Neural crest cell (in vitro differentiated cells): ENCODE data around the gene SORCS2. TPM values are rescaled to one million over a fixed set of nuclear protein-coding genes. Genes with fewer than 3 reads are reported as not detected.

Experiments
- DNase-seq: peaks from one replicate; pipeline ENCODE4 v3.0.0; 2021; ENCODE audit warnings: low read depth, mixed read lengths, low spot score
- H3K27ac Mint-ChIP-seq: one replicate; pipeline ENCODE4 v1.8.0; 2021; ENCODE audit warnings: mild to moderate bottlenecking, mixed read lengths; ENCODE audit not compliant: unreplicated experiment
- H3K27me3 Mint-ChIP-seq: 2 replicates; pipeline ENCODE4 v1.8.0; 2021; ENCODE audit warnings: low read depth, mild to moderate bottlenecking, mixed read lengths
- H3K36me3 Mint-ChIP-seq: 2 replicates; pipeline ENCODE4 v1.8.0; 2021; ENCODE audit warnings: low read depth, mild to moderate bottlenecking, mixed read lengths
- H3K4me1 Mint-ChIP-seq: 2 replicates; pipeline ENCODE4 v1.8.0; 2021; ENCODE audit warnings: mixed read lengths
- H3K4me3 Mint-ChIP-seq: one replicate; pipeline ENCODE4 v1.8.0; 2021; ENCODE audit warnings: mild to moderate bottlenecking, mixed read lengths
- H3K9me3 Mint-ChIP-seq: 2 replicates; pipeline ENCODE4 v1.8.0; 2021; ENCODE audit warnings: mixed read lengths
- total RNA-seq: library from RNA; stranded (reverse); gene quantifications from 2 replicates; pipeline ENCODE4 v1.2.1, GENCODE V29; 2021
- TF ChIP-seq, protein P1 (sequence below): fragments of 200-600 bp; sonication (generic); conservative IDR thresholded peaks from 2 replicates; pipeline ENCODE4 v1.5.0; 2021; ENCODE audit warnings: antibody characterized with exemption, mild to moderate bottlenecking

The SORCS2 gene
- total RNA-seq, 1 donor from 2014 or later = 1.1 TPM

- peaks cover 3% of the 10 kb centered on the region for H3K27me3 Mint-ChIP-seq
- TF ChIP-seq, protein P1, sequence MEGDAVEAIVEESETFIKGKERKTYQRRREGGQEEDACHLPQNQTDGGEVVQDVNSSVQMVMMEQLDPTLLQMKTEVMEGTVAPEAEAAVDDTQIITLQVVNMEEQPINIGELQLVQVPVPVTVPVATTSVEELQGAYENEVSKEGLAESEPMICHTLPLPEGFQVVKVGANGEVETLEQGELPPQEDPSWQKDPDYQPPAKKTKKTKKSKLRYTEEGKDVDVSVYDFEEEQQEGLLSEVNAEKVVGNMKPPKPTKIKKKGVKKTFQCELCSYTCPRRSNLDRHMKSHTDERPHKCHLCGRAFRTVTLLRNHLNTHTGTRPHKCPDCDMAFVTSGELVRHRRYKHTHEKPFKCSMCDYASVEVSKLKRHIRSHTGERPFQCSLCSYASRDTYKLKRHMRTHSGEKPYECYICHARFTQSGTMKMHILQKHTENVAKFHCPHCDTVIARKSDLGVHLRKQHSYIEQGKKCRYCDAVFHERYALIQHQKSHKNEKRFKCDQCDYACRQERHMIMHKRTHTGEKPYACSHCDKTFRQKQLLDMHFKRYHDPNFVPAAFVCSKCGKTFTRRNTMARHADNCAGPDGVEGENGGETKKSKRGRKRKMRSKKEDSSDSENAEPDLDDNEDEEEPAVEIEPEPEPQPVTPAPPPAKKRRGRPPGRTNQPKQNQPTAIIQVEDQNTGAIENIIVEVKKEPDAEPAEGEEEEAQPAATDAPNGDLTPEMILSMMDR = no peak
- H3K27ac Mint-ChIP-seq = peak overlapping the region; percentile 14
- DNase-seq = no peak
- no peak overlapping the region for H3K4me3 Mint-ChIP-seq
- H3K9me3 Mint-ChIP-seq = peaks cover 3% of the 10 kb centered on the region
- H3K4me1 Mint-ChIP-seq = peaks cover 12% of the 10 kb centered on the region
- H3K36me3 Mint-ChIP-seq = no peaks in the 10 kb centered on the region
Observed at GRCh38 chr4:7337196-7338058, 145.1 kb downstream of the SORCS2 start.

DNA sequence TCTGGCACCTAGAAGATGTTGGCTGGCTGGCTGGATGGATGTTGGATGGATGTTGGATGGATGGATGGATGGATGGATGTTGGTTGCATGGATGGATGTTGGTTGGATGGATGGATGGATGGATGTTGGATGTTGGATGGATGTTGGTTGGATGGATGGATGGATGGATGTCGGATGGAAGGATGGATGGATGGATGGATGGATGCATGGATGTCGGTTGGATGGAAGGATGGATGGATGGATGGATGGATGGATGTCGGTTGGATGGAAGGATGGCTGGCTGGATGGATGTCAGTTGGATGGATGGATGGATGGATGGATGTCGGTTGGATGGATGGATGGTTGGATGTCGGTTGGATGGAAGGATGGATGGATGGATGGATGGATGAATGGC lies 145.7 kb downstream of the SORCS2 start:
- Mint-ChIP-seq H3K27ac (no peak overlapping the region), H3K27me3 (peaks cover 3% of the 10 kb centered on the region), H3K36me3 (no peaks in the 10 kb centered on the region), H3K4me1 (peaks cover 12% of the 10 kb centered on the region), H3K4me3 (no peak overlapping the region), H3K9me3 (peaks cover 3% of the 10 kb centered on the region)
- TF ChIP-seq, protein P1 = no peak
- no peak for DNase-seq

- H3K27ac Mint-ChIP-seq = no peak overlapping the region
- H3K36me3 Mint-ChIP-seq = no peaks in the 10 kb centered on the region
- no peak for DNase-seq
- H3K4me3 Mint-ChIP-seq = no peak overlapping the region
- peaks cover 12% of the 10 kb centered on the region for H3K4me1 Mint-ChIP-seq
- H3K27me3 Mint-ChIP-seq = peaks cover 3% of the 10 kb centered on the region
- peaks cover 3% of the 10 kb centered on the region for H3K9me3 Mint-ChIP-seq
- TF ChIP-seq, protein P1 = no peak
Observed at GRCh38 chr4:7338876-7339623, 146.7 kb downstream of the SORCS2 start.

DNA sequence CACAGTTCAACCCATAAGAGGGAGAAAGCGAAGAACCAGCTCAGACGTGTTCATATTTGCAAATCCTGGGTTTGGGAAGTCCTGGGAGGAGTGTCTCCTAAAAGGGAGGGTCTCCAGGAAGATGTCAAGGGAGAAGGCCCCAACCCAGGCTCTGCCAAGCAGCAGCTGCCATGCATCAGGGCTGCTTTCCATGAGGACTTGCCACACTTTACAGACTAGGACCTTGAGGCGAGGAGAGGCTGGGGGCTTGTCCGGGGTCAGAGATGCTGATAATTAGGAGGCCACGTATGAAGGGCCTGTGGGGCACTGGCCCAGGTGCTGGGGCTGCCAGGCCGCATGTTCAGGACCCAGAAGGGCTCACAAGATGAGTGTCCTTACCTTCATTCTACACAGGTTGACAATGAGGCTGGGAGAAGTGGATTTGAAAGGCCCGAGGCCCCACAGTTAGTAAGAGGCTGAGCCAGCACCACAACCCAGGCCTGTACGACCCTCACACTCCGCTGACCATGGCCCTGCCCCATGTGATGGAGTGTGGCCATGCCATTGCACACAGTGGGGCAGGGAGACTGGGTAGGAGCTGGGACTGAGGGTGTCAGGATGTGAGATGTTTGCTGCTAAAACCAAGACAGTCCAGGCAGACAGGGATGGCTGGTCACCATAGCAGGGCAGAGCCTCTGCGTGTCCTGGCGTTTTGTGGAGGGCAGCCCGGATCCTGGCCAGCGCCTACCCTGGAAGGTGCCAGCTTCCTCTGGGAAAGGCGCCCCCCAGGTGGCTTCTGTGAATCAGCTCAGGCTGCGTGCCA lies 147.6 kb downstream of the SORCS2 start:
- Mint-ChIP-seq H3K27me3 (peaks cover 2% of the 10 kb centered on the region), H3K36me3 (no peaks in the 10 kb centered on the region), H3K9me3 (peaks cover 3% of the 10 kb centered on the region), H3K4me3 (no peak overlapping the region), H3K27ac (no peak overlapping the region), H3K4me1 (peaks cover 7% of the 10 kb centered on the region)
- no peak for DNase-seq
- TF ChIP-seq, protein P1 = no peak
